ENCODE measurements around the gene RAET1L. TPM values are rescaled to one million over a fixed set of nuclear protein-coding genes. Genes with fewer than 3 reads are reported as not detected.

RAET1L gene
- total and polyA plus RNA-seq, 2 experiments from 2014 or later = not detected

DNA sequence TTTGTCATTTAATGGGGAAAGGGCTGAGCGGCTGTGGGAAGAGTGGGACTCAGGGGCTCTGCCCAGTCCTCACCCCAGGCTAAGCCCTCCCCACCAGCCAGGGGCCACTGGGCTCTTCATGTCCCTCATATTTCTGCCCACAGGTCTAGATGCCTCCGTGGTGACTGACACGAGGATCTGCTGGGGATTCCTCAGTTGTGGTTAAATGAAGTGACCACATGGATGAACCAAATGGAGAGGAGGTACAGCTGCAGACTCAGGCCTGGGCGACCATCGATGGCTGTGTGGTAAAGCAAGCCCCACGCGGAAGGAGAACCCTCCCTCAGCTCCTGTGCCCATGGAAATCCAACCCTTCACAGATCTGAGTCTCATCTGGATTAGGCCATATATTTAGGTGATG lies 29.4 kb downstream of the RAET1L start (continued):
- TF ChIP-seq, protein P1, sequence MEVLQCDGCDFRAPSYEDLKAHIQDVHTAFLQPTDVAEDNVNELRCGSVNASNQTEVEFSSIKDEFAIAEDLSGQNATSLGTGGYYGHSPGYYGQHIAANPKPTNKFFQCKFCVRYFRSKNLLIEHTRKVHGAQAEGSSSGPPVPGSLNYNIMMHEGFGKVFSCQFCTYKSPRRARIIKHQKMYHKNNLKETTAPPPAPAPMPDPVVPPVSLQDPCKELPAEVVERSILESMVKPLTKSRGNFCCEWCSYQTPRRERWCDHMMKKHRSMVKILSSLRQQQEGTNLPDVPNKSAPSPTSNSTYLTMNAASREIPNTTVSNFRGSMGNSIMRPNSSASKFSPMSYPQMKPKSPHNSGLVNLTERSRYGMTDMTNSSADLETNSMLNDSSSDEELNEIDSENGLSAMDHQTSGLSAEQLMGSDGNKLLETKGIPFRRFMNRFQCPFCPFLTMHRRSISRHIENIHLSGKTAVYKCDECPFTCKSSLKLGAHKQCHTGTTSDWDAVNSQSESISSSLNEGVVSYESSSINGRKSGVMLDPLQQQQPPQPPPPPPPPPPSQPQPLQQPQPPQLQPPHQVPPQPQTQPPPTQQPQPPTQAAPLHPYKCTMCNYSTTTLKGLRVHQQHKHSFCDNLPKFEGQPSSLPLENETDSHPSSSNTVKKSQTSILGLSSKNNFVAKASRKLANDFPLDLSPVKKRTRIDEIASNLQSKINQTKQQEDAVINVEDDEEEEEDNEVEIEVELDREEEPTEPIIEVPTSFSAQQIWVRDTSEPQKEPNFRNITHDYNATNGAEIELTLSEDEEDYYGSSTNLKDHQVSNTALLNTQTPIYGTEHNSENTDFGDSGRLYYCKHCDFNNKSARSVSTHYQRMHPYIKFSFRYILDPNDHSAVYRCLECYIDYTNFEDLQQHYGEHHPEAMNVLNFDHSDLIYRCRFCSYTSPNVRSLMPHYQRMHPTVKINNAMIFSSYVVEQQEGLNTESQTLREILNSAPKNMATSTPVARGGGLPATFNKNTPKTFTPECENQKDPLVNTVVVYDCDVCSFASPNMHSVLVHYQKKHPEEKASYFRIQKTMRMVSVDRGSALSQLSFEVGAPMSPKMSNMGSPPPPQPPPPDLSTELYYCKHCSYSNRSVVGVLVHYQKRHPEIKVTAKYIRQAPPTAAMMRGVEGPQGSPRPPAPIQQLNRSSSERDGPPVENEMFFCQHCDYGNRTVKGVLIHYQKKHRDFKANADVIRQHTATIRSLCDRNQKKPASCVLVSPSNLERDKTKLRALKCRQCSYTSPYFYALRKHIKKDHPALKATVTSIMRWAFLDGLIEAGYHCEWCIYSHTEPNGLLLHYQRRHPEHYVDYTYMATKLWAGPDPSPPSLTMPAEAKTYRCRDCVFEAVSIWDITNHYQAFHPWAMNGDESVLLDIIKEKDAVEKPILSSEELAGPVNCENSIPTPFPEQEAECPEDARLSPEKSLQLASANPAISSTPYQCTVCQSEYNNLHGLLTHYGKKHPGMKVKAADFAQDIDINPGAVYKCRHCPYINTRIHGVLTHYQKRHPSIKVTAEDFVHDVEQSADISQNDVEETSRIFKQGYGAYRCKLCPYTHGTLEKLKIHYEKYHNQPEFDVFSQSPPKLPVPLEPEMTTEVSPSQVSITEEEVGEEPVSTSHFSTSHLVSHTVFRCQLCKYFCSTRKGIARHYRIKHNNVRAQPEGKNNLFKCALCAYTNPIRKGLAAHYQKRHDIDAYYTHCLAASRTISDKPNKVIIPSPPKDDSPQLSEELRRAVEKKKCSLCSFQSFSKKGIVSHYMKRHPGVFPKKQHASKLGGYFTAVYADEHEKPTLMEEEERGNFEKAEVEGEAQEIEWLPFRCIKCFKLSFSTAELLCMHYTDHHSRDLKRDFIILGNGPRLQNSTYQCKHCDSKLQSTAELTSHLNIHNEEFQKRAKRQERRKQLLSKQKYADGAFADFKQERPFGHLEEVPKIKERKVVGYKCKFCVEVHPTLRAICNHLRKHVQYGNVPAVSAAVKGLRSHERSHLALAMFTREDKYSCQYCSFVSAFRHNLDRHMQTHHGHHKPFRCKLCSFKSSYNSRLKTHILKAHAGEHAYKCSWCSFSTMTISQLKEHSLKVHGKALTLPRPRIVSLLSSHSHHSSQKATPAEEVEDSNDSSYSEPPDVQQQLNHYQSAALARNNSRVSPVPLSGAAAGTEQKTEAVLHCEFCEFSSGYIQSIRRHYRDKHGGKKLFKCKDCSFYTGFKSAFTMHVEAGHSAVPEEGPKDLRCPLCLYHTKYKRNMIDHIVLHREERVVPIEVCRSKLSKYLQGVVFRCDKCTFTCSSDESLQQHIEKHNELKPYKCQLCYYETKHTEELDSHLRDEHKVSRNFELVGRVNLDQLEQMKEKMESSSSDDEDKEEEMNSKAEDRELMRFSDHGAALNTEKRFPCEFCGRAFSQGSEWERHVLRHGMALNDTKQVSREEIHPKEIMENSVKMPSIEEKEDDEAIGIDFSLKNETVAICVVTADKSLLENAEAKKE (CRISPR knock-in tag; IDR thresholded peaks at IDR 0.05) = no peak
- TF ChIP-seq ZNF331 (CRISPR knock-in tag; IDR thresholded peaks at IDR 0.05; ENCODE audit: low read depth) (no peak), POLR2AphosphoS5 (IDR thresholded peaks at IDR 0.05; ENCODE audit: low read depth) (no peak), ZNF114 (CRISPR knock-in tag; IDR thresholded peaks at IDR 0.05) (no peak), EZH2 (IDR thresholded peaks at IDR 0.05; ENCODE audit: low read depth, unreplicated experiment) (no peak), CREB1 (CRISPR knock-in tag; IDR thresholded peaks at IDR 0.05; ENCODE audit: low read depth) (no peak), STAT1 (IDR thresholded peaks at IDR 0.05; ENCODE audit: unreplicated experiment) (no peak)

DNA sequence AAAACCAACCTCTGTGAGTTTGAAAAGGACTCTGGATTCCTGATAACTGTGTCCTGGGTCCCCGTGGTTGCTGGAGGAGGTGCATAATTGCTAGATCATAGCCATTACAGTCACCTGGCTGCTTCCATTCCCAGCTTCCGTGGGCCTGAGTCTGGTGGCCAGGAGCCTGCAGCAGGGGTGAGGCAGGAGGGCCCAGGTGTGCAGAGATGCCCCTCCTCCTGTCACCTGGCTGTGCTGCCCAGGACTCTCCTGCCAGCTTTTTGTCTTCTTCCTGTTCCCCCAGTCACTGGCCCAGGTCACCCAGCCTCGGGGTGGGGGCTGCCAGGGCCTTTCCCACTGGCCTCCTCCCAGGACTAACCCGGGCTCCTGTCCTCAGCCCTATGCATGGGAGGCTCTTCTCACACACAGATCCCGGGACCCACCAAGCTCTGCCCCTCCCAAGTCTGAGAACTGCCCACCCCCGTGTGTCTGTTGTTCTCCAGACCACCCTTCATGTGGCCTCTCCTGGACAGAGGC lies 30.0 kb downstream of the RAET1L start:
- Mint-ChIP-seq H3K27ac (no peak overlapping the region), H3K9me3 (peaks cover 3% of the 10 kb centered on the region; the same call in 1 of the 3 replicates), H3K4me3 (no peak overlapping the region), H3K27me3 (ENCODE audit: insufficient read depth, low read depth, poor library complexity) (peaks cover 54% of the 10 kb centered on the region), H3K4me1 (peaks cover 14% of the 10 kb centered on the region), H3K36me3 (ENCODE audit: low read depth) (no peaks in the 10 kb centered on the region; the same call in 2 of the 3 replicates)
- no peak for DNase-seq (ENCODE audit: low spot score)
- H3K4me2 ChIP-seq = no peak overlapping the region
- H4K20me1 ChIP-seq (replicated peaks; ENCODE audit: insufficient read depth) = peaks cover 7% of the 10 kb centered on the region; the same call in 1 of the 2 replicates
- H3K27ac ChIP-seq (ENCODE audit: low read depth) = no peak overlapping the region
- H3F3A ChIP-seq (replicated peaks; ENCODE audit: low read depth) = peaks cover 5% of the 10 kb centered on the region; the same call in 1 of the 2 replicates
- no peaks in the 10 kb centered on the region for H3K9me2 ChIP-seq (ENCODE audit: insufficient read depth)
- H3K79me2 ChIP-seq (replicated peaks; ENCODE audit: insufficient read depth) = no peaks in the 10 kb centered on the region
- H3K27me3 ChIP-seq (ENCODE audit: insufficient read depth) = peaks cover 70% of the 10 kb centered on the region
- no peak overlapping the region for H3K4me3 ChIP-seq
- ATAC-seq = no peak
- no peak overlapping the region for H2AFZ ChIP-seq
- H3K4me1 ChIP-seq (ENCODE audit: insufficient read depth) = peaks cover 9% of the 10 kb centered on the region; the same call in 1 of the 2 replicates
- no peaks in the 10 kb centered on the region for H3K36me3 ChIP-seq (ENCODE audit: insufficient read depth)
- no peak for TF ChIP-seq EZH2 (IDR thresholded peaks at IDR 0.05; ENCODE audit: low read depth, unreplicated experiment)
- TF ChIP-seq JUNB (IDR thresholded peaks at IDR 0.05; ENCODE audit: unreplicated experiment) = no peak
- no peak for TF ChIP-seq ZNF114 (CRISPR knock-in tag; IDR thresholded peaks at IDR 0.05)
- TF ChIP-seq EZH2phosphoT487 (IDR thresholded peaks at IDR 0.05; ENCODE audit: unreplicated experiment) = no peak
- TF ChIP-seq, protein P2, sequence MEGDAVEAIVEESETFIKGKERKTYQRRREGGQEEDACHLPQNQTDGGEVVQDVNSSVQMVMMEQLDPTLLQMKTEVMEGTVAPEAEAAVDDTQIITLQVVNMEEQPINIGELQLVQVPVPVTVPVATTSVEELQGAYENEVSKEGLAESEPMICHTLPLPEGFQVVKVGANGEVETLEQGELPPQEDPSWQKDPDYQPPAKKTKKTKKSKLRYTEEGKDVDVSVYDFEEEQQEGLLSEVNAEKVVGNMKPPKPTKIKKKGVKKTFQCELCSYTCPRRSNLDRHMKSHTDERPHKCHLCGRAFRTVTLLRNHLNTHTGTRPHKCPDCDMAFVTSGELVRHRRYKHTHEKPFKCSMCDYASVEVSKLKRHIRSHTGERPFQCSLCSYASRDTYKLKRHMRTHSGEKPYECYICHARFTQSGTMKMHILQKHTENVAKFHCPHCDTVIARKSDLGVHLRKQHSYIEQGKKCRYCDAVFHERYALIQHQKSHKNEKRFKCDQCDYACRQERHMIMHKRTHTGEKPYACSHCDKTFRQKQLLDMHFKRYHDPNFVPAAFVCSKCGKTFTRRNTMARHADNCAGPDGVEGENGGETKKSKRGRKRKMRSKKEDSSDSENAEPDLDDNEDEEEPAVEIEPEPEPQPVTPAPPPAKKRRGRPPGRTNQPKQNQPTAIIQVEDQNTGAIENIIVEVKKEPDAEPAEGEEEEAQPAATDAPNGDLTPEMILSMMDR (conservative IDR thresholded peaks at IDR 0.05; ENCODE audit: low read depth in 2 of 2) = no peak
- no peak for TF ChIP-seq POLR2AphosphoS5 (IDR thresholded peaks at IDR 0.05; ENCODE audit: low read depth)
- TF ChIP-seq, protein P3, sequence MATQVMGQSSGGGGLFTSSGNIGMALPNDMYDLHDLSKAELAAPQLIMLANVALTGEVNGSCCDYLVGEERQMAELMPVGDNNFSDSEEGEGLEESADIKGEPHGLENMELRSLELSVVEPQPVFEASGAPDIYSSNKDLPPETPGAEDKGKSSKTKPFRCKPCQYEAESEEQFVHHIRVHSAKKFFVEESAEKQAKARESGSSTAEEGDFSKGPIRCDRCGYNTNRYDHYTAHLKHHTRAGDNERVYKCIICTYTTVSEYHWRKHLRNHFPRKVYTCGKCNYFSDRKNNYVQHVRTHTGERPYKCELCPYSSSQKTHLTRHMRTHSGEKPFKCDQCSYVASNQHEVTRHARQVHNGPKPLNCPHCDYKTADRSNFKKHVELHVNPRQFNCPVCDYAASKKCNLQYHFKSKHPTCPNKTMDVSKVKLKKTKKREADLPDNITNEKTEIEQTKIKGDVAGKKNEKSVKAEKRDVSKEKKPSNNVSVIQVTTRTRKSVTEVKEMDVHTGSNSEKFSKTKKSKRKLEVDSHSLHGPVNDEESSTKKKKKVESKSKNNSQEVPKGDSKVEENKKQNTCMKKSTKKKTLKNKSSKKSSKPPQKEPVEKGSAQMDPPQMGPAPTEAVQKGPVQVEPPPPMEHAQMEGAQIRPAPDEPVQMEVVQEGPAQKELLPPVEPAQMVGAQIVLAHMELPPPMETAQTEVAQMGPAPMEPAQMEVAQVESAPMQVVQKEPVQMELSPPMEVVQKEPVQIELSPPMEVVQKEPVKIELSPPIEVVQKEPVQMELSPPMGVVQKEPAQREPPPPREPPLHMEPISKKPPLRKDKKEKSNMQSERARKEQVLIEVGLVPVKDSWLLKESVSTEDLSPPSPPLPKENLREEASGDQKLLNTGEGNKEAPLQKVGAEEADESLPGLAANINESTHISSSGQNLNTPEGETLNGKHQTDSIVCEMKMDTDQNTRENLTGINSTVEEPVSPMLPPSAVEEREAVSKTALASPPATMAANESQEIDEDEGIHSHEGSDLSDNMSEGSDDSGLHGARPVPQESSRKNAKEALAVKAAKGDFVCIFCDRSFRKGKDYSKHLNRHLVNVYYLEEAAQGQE (IDR thresholded peaks at IDR 0.05; ENCODE audit: unreplicated experiment) = no peak
- no peak for TF ChIP-seq STAT1 (IDR thresholded peaks at IDR 0.05; ENCODE audit: unreplicated experiment)

Data from GM23338 (cell line).